Right renal cortex interstitium (tissue), 3 donors: ENCODE results near the gene HES7. TPM values are rescaled to one million over a fixed set of nuclear protein-coding genes. Genes with fewer than 3 reads are reported as not detected.

ENCODE experiments used
- DNase-seq, 3 donors: peaks; one replicate each; pipeline ENCODE4 v3.0.0-alpha.2; 2013; ENCODE audit warnings: low read depth in 3 of 3, low spot score in 2 of 3
- polyA plus RNA-seq, 3 donors: library from polyadenylated mRNA; unstranded; fragments of 120-200 nt; gene quantifications; one replicate each; pipeline ENCODE4 v1.2.1, GENCODE V29; 2013; ENCODE audit not compliant: insufficient read length in 3 of 3

The HES7 gene
- polyA plus RNA-seq, 3 donors: not detected

- no peak for DNase-seq
These were observed 48.1 kb downstream of the HES7 start for GRCh38 chr17:8075574-8076342.

- no peak for DNase-seq
These were observed 48.8 kb downstream of the HES7 start for GRCh38 chr17:8075081-8075480.

GRCh38 chr17:8074554-8074953, 49.4 kb downstream of the HES7 start:
- no peak for DNase-seq

- no peak for DNase-seq
These were observed 50.0 kb downstream of the HES7 start for GRCh38 chr17:8073627-8074484.

- no peak for DNase-seq
These were observed 51.0 kb downstream of the HES7 start for GRCh38 chr17:8072729-8073461.

GRCh38 chr17:8072341-8072728, 51.6 kb downstream of the HES7 start:
- no peak for DNase-seq

- no peak for DNase-seq
These were observed 52.4 kb downstream of the HES7 start for GRCh38 chr17:8071496-8071895.

Other genes with a start within 250 kb of the HES7 start
- gene CHD3, start 235.3 kb downstream of the HES7 start, polyA plus RNA-seq: 100 to 1,000 TPM; 139 to 161 (median 150) TPM
- 1 to 10 TPM; 3.4 to 5.0 (median 4.3) TPM for gene RNF227, start 207.8 kb downstream of the HES7 start, polyA plus RNA-seq
- 10 to 100 TPM in 1 of 3 donors, 1 to 10 TPM in 2; 5.9 to 10.2 (median 9.2) TPM for gene KCNAB3, start 194.2 kb downstream of the HES7 start, polyA plus RNA-seq
- 100 to 1,000 TPM; 131 to 171 (median 162) TPM for gene TRAPPC1, start 192.2 kb downstream of the HES7 start, polyA plus RNA-seq
- 10 to 100 TPM; 48.1 to 49.6 (median 48.6) TPM for gene CNTROB, start 191.9 kb downstream of the HES7 start, polyA plus RNA-seq
- under 1 TPM; 0.03 to 0.35 (median 0.28) TPM for gene GUCY2D, start 121.5 kb downstream of the HES7 start, polyA plus RNA-seq
- 1 to 10 TPM in 2 of 3 donors, under 1 TPM in 1; 0.62 to 1.2 (median 1.1) TPM for gene ALOX15B, start 85.0 kb downstream of the HES7 start, polyA plus RNA-seq
- gene ALOX12B, start 36.4 kb downstream of the HES7 start, polyA plus RNA-seq: under 1 TPM; 0.54 to 0.91 (median 0.68) TPM
- gene ALOXE3, start 5.6 kb downstream of the HES7 start, polyA plus RNA-seq: not detected
- gene PER1, start 28.3 kb upstream of the HES7 start, polyA plus RNA-seq: 10 to 100 TPM; 14.5 to 21.8 (median 21.2) TPM
- gene VAMP2, start 38.8 kb upstream of the HES7 start, polyA plus RNA-seq: 100 to 1,000 TPM in 2 of 3 donors, 10 to 100 TPM in 1; 98.7 to 114 (median 102) TPM
- 10 to 100 TPM; 22.4 to 25.9 (median 23.5) TPM for gene TMEM107, start 52.3 kb upstream of the HES7 start, polyA plus RNA-seq
- 1 to 10 TPM; 3.0 to 4.3 (median 3.7) TPM for gene BORCS6, start 66.1 kb upstream of the HES7 start, polyA plus RNA-seq
- gene AURKB, start 86.5 kb upstream of the HES7 start, polyA plus RNA-seq: 10 to 100 TPM; 28.6 to 36.7 (median 33.0) TPM
- gene CTC1, start 124.0 kb upstream of the HES7 start, polyA plus RNA-seq: 10 to 100 TPM; 18.9 to 24.9 (median 22.7) TPM
- gene PFAS, start 125.2 kb upstream of the HES7 start, polyA plus RNA-seq: 10 to 100 TPM; 35.3 to 43.0 (median 38.9) TPM
- 10 to 100 TPM; 27.8 to 29.9 (median 28.7) TPM for gene RANGRF, start 164.6 kb upstream of the HES7 start, polyA plus RNA-seq
- 1 to 10 TPM; 2.6 to 3.4 (median 3.2) TPM for gene SLC25A35, start 171.3 kb upstream of the HES7 start, polyA plus RNA-seq
- 10 to 100 TPM; 14.2 to 21.9 (median 15.1) TPM for gene ARHGEF15, start 186.1 kb upstream of the HES7 start, polyA plus RNA-seq
- not detected for gene ODF4, start 215.7 kb upstream of the HES7 start, polyA plus RNA-seq